Right kidney (tissue), 1 donor: ENCODE data around the gene GMEB2.
"Not testable (repeated sequence)": the region's sequence is repeated elsewhere in the genome, so short reads cannot be mapped to it uniquely, and the experiment has no call there.

Experiments used
- DNase-seq: peaks from one replicate; pipeline ENCODE4 v3.0.0-alpha.2; 2016

The GMEB2 gene

DNA sequence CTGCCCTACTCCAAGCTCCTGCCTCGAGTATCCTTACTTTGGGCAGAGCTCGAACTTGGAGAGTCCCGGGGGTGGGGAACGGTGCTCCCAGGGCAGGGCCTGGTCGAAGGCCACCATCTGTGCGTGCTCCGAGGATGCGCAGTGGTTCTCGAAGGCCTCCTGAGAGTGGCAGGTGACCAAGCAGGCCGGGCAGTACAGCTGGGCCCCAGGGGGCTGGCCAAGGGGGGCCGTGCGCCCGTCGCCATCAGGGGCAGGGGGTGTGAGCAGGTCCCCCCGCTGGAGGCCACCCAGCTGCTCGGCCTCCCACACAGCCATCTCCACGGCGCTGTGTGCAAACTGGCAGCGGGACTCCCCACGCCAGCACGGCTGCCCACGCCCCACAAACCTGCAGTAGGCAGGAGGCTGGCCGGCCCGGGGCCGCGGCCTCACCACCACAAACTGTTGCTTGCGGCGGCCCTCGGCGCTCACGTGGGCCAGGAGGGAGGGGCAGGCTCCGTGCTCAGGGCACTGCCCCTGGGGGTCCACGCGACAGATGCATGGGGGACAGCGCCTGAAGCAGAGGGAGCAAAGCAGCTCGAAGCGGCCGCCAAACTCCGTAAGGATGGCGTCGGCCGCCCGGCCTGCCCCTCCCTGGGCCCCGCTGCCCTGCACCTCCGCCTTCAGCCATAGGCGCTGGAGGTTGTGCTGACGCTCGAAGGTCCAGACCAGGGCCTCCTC is 54.7 kb downstream of the GMEB2 start:
- no peak for DNase-seq

DNA sequence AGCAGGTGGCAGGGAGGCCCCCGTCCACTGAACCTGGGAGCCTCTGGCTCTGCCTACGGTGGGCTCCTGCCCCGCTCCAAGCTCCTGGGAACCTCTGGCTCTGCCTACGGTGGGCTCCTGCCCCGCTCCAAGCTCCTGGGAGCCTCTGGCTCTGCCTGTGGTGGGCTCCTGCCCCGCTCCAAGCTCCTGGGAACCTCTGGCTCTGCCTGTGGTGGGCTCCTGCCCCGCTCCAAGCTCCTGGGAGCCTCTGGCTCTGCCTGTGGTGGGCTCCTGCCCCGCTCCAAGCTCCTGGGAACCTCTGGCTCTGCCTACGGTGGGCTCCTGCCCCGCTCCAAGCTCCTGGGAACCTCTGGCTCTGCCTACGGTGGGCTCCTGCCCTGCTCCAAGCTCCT is 55.8 kb downstream of the GMEB2 start:
- not testable (repeated sequence) for DNase-seq

DNA sequence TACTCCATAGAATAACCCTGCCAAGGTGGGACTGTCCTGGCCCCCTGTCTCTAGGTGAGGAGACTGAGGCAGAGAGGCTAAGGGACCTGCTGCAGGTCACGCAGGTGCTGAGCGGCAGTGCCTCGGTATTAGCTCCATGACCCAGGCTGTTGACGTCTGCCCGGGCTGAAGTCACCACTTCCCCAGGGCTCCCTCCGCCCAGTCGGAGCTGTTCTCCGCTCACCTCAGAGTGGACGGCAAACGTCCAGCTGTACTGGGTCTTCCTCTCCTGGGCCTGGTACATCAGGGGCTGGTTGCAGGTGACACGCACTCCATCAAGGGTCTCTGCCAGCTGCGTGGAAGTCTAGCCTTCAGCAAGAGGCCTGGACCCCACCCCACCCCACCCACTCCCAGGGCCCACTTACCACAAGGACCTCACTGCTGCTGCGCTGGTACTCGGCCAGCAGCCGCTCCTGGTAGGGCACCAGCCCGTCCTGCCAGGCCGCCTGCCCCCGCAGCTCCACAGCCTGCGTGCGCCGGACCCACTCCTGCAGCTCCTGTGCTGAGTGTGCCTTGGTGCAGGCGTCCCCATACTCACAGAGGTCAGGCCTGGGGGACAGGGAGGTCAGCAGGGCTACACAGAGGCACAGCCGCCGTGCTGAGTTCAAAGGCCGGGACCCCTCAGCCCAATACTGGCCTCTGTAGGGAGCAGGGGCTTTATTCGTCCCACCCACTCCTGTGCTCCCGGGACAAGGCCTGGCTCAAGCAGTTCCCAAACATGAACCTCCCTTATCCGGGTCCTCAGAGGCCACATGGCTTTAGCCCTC is 56.4 kb downstream of the GMEB2 start:
- no peak for DNase-seq

DNA sequence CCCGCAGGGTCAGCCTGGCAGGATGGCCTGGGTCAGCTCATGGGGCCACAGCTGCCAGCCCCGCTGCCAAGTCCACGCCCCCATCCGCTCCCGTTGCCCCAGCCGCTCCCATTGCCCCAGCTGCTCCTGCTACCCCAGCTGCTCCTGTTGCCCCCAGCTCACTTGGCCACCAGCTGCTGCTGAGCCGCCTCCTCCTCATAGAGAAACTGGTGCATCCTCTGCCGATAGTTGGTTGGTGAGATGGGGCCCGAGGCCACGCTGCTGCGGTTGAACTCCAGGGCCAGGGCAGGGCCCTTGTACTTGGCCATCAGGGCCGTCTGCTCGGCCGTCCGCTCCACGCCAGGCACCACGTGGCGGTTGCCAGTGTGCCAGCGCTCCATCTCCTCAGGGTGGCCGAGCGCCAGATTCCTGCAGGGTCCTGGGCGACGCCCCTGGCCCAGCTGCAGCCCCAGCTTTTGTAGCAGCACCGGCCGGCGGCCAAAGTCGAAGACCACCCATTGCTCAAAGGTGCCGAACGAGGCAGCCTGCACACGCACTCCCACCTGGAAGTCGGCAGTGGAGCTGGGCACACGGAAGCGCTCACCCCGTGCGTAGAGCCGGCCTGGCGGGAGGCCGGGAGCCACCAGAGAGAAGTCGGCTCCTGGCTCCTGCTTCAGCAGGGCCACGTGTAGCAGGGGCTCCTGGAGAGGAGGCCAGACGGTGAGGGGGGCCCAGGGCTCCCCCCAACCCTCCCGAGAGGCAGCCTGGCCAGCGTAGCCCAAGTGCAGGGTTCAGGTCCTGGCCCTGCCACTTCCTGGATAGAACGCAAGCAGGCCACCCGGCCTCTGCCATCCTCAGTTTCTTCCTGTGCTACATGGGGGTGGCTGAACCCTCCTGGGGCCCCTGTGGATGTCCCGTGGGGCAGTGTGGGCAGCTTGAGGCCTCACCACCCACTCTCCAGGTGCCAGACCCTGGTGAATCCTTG is 57.6 kb downstream of the GMEB2 start:
- no peak for DNase-seq

DNA sequence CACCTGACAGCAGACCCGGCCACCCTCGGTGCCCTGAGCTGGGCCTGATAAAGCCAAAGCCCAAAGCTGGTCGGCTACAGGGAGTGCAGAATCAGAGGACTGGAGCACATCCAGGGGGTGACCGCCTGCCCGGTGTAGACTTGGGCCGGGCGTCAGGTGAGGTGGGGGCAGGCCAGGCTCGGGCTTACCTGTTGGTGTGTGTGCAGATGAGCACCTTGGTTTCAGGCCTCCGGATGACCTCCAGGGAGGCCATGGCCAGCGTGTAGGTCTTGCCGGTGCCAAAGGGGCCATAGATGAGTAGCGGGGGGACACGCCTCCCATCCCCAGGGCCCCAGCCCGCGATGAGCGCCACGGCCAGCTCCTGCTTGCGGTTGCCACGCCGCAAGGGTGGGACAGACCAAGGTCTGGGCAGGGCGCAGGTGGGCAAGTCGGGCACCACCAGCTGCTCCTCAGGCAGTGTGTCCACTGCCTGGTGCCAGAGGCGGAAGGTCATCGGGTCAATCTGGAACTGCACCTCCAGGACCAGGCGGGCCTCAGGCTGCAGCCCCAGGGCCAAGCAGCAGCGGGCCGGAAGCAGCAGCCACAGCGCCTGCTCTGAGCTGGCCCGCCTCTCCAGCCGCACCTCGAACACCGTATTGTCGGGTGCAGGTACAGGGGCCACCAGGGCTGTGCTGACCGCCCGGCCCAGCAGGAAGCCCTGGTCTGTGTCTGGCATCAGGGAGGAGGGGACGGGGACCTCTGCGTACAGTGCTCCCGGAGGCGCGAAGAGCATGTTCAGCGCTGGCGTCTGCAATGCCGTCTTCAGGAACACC is 58.5 kb downstream of the GMEB2 start:
- DNase-seq: no peak

DNA sequence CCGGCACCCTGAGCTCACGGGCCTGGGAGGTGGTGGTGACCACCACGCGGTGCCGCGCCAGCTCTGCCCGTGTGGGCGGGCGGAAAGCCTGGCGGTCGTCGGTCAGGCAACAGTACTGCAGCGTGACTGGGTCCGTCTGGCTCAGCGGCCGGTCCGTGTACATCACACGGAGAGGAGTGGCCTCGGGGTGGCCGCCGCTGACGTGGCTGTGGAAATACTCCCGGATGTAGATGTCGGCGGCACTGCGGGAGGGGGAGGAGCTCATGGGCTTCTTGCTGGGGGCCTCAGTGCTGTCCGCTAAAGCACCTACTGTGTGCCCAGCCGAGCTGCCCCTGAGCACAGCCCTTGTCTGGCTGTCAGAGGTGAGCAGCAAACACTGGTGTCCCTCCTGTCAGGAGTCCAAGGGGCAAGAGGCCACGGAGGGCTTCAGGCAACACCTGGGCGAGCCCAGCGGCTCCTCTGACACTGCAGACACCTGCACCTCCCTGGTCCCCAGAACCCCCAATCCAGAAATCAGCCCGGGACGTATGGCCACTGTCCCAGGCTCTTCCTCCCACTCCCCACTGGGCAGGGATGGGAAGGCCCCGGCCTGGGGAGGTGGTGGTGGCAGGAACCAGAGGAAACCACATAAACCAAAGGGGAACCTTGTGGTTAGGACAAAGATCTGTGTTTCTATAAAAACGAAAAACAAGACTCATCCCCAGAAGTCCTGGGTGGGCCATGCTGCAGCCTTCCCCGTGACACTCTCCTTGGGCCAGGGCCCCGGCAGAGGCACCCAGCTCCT is 59.3 kb downstream of the GMEB2 start:
- no peak for DNase-seq

DNA sequence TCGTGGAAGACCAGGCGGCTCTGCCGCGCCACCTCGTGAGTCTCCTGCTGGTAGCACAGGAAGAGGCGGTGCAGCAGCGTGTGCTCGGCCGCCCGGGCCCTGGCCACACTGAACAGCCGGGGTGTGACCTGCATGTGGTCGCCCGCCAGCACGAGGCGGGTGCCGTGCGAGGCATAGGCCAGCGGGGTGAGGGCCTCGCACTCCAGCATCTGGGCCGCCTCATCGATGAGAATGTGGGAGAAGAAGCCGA is 59.8 kb downstream of the GMEB2 start:
- DNase-seq: no peak

DNA sequence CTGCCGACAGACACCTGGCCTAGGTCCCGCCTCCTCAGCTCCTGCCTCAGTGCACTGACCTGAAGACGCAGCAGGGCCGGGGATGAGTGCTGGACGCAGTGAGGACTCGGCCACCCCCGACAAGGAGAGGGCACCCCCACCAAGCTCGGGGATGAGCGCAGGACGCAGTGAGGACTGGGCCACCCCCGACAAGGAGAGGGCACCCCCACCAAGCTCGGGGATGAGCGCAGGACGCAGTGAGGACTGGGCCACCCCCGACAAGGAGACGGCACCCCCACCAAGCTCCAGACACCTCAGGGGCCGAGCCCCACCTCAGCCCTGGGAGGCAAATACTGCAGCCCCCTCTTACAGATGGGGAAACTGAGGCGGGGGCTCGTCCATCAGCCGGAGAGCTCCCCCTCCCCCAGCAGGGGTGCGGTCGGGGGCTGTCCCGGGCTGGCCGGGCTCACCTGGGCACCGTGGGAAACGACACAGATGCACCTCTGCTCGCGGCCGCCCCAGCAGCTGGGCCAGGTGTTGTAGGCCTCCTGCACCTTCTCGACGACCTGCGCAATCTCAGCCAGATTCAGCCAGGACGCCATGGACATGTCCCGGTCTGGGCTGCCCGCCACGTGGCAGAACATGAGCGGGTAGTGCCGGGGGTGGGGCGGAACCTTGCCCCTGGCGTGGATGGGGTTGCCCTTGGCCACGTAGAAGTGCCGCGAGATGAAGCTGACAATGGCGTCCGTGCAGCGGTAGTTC is 60.3 kb downstream of the GMEB2 start:
- no peak for DNase-seq

DNA sequence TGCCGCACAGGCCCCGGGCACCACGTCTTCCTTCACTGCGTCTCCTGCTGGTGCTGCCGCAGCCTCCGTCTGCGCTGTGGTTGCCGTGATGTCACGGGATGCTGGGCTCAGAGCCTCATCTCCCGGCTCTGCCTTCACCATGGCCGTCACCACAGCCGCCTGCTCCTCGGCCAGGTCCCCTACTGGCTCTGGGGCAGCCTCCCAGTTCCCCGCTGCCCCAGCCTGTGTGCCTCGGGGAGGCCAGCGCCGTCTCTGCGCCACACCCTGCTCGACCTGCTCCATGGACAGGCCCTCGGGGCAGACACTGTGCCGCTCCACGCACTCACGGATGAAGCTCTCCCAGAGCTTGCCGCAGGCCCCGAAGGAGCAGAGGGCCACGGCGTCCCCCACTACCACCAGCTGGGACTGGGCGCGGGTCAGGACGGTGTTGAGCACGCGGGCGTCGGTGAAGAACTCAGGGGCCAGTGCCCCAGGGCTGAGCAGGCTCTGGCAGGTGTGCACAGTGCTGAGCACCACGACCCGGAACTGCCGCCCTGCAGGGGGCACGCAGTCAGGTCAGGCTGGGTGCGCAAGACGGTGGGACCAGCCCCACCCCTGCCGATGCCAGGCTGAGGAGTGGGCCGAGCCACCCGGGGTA is 61.1 kb downstream of the GMEB2 start:
- DNase-seq: no peak

DNA sequence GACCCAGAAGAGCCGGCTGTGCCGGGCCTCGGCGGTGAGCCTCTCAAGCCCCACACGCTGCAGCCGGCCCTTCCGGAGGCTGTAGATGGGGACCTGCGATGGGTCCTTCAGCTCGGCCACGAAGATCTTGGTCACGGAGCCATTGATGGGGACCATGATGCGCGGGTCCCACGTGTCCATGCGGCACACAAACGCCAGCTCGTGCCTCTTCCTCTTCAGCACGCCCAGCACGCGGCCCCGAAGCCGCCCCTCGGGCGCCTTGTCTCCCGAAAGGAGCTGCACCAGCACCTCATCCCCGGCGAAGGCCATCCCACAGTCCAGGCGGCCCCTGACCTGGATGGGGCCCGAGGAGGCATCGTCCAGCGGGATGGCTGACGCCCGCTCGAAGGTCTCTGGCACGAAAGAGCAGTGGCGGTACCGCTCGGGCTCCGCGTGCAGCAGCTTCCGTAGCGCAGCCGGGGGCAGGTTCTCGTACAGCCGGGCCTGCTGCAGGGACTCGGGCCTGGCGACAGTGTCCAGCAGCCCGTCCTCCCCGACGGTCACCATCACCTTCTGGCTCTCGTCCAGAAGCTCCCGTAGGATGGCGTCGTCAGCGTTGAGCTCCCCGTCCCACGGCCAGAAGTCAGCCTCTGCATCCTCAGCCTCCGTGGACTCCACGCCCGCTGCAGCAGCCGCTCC is 61.7 kb downstream of the GMEB2 start:
- no peak for DNase-seq

DNA sequence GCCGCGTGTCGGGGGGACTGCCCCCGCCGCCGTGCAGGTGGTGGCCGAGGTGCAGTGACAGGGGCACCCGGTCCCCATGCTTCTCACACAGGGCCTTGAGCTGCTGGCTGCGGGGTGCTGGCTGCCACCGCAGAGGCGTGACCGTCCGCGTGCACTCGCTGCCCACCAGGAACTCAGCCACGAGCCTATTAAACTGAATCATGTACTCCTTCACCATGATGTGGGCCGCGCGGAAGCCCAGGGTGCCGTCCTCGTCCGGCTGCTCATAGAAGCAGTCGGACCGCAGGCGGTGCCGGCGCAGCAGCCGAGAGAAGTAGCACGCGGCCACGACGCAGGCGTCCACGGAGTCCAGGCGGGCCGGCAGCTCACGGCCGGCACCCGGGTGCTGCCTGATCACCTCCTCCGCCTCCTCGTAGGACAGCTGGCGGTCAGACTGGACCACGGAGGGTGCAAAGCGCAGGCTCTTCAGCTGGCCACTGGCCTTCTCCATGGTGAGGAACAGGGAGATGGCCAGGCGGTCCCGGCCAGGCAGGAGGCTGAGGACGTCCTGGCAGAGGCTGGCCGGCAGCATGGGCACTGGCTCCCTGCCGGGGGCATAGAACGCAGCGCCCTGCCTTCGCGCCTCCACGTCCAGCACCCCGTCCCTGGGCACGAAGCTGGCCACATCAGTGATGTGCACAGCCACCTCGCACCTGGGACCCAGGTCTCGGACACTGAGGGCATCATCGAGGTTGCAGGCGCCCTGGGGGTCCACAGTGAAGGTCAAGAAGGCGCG is 62.7 kb downstream of the GMEB2 start:
- DNase-seq: no peak

DNA sequence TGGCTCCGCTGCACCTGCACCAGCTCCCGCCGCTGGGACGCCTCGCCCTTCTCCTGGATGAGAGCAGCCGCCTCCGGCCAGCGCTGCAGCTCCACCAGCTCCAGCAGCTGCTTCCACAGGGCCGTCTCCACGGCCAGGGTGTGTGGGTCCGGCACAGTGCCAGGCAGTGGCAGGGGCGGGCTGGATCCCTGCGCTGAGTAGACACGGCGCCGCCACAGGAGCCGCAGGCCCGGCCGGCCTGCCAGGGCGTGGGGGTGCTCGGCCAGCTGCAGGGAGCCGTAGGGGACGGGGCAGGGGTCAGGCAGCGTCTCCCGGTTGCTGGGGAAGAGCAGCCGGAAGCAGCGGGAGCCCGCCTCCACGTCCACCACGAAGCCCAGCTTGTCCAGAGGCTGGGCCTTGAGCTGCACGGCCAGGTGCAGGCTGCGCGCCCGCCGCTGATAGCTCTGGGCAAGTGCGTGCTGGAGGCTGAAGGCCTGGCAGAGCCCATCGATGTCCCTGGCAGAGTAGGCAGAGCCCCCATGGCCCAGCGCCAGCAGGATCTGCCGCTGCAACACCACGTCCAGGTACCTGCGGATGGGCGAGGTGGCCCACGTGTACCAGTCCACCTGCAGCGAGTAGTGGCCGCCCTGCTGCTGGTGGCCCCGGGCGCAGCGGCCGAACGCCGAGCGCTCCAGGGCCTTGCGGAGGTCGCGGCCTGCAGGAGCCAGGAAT is 63.5 kb downstream of the GMEB2 start:
- DNase-seq: no peak

DNA sequence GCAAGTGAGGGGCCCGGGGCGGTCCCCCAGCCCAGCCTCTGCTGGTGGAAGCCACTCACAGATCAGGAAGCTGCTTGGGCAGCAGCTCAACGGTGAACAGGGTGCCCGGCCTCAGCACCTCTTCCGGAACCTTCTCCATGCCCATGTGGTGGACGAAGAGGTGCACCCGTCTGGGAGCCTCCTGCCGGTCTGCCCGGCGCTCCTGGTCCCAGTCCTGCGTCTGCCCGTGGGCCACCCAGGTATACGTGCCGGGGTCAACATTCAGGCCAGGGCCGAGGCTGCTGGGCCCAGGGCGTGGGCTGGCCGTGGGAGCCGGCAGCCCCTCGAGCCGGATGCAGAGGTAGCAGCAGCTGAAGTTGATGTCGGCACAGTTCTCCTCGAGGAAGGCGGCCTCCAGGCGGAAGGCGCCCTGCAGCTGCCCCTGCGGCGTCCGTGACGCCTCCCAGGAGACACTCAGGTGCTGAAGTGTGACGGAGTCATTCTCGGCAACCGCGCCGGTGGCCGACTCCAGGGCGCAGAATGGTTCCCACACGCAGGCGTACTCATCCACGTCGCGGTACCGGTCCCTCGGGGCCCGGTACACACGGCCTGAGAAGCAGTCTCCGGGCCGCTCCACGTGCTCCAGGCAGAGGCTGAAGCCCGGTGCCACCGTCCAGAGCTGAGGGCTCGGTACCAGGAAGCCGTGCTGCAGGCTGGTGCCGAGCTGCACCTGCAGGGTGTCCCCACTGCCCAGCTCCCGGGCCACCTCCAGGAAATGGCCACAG is 64.3 kb downstream of the GMEB2 start:
- no peak for DNase-seq

DNA sequence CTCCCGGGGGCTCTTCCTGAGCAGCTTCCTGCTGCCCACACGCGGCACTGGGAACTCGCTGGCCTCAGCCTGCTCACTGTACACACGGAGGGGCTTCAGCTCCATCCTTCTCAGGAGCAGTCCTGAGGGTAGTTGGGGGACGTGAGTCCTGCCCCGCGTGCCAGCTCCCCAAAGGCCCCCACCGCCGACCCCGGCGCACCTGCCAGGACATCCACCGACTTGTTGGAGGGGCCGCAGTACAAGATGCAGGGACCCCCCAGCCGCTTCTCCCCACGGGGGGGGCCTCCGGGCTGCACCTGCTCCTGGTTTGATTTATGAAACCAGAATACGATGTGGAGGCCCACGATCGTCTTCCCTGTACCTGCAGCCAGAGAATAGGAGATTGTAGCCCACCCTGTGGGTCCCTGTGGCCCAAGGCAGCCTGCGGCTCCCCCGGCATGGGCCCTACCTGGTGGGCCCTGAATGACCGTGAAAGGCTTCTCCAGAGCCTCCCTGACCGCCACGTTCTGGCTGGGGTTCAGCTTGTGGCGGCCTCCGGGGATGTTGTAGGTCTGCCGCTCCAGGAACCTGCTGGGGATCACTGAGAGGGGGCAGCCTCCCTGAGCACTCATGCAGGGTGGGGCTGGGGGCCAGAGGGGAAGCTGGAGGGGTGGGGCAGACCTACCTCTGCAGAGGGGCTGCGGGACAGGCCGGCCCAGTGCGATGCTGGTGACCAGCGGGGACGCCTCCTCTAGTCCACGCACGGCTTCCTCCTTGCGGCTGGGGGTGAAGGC is 65.1 kb downstream of the GMEB2 start:
- no peak for DNase-seq

DNA sequence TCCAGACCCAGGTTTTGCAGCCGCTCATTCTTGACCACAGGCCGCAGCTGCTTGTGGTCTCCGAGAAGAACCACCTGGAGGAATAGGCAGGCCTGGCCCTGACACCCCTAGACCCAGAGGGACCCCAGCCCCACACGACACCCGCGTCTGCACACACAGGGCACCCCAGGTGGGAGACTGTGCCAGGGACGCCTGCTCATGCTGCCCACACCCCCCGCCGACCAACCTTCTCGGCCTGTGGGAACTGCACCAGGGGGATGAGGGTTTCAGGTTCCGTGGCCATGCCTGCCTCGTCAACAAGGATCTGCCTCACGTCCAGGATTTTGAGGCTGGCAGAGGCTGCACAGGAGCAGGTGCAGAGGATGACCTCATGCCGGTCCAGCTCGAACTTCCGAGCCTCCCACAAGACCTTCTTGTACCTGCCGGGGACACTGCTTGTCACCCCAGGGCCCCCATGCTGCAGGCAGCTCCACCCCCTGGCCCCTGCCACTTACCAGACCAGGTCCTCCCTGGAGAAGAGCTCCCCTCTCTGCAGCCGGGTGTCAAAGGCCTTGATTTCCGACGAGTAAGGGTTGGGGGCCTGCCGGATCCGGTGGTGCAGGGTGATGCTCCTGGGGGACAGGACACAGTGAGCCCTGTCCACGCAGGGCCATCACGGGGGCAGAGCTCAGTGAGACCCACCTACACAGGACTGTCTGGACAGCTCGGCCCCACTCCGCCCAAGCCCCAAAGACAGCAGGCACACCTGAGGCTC is 65.9 kb downstream of the GMEB2 start:
- DNase-seq: no peak

DNA sequence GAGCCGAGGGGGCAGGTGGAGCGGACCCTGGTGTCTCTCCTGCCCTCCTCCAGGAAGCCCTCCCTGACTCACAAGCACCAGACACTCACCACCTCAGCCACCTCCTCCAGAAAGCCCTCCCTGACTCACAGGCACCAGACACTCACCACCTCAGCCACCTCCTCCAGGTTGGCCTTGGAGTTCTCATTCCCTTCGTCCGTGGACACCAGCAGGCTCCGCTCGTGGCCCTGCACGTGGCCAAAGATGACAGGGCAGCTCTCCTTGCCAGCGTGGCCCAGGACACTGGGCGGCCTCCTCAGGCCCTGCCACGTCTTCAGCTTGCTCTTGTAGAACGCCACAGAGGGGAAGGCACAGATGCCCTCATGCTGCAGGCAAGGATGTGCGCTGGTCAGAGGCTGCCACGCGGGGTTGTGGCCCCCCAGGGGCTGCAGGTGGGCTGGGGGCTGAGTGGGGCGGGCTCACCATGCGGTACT is 66.5 kb downstream of the GMEB2 start:
- no peak for DNase-seq
